Naive B cell (primary cell): ENCODE measurements around the gene TMPRSS12. TPM values are rescaled to one million over a fixed set of nuclear protein-coding genes. Genes with fewer than 3 reads are reported as not detected.
A peak's percentile ranks its signal among the peaks of the same experiment; 100 is the strongest.
"Not testable (repeated sequence)": the region's sequence is repeated elsewhere in the genome, so short reads cannot be mapped to it uniquely, and the experiment has no call there.

Experiments used
- ATAC-seq, 2 donors: fragments of 150-1000 bp; cut with Tn5 transposase; 2 replicates each; pipeline ENCODE4 v1.10.0; 2021; ENCODE audit warnings: low read depth in 2 of 2, mild to moderate bottlenecking in 2 of 2, moderate library complexity in 2 of 2
- DNase-seq: peaks from one replicate; pipeline ENCODE4 v3.0.0; 2022
- H3K27ac Mint-ChIP-seq, 6 donors: one replicate each; pipeline ENCODE4 v1.8.0; 2020 to 2022; ENCODE audit warnings: mild to moderate bottlenecking in 6 of 6, mixed read lengths in 6 of 6, moderate library complexity in 5 of 6, inconsistent platforms in 2 of 6
- H3K27me3 Mint-ChIP-seq, 3 donors: one replicate each; pipeline ENCODE4 v1.8.0; 2021 to 2022; ENCODE audit warnings: mixed read lengths in 3 of 3, mild to moderate bottlenecking in 1 of 3
- H3K36me3 Mint-ChIP-seq, 2 donors: one replicate each; pipeline ENCODE4 v1.8.0; 2020 to 2022; ENCODE audit warnings: mixed read lengths in 2 of 2, inconsistent platforms in 1 of 2, mild to moderate bottlenecking in 1 of 2
- H3K4me1 Mint-ChIP-seq, 3 donors: one replicate each; pipeline ENCODE4 v1.8.0; 2020 to 2022; ENCODE audit warnings: mixed read lengths in 3 of 3, inconsistent platforms in 1 of 3, mild to moderate bottlenecking in 1 of 3, moderate library complexity in 1 of 3
- H3K4me3 Mint-ChIP-seq, 8 donors: one replicate each; pipeline ENCODE4 v1.8.0; 2020 to 2022; ENCODE audit warnings: mild to moderate bottlenecking in 8 of 8, mixed read lengths in 8 of 8, moderate library complexity in 8 of 8, inconsistent platforms in 2 of 8
- H3K9me3 Mint-ChIP-seq, 7 donors: one replicate each; pipeline ENCODE4 v1.8.0; 2020 to 2022; ENCODE audit warnings: mixed read lengths in 7 of 7, mild to moderate bottlenecking in 5 of 7, inconsistent platforms in 2 of 7, moderate library complexity in 1 of 7
- polyA plus RNA-seq, 6 donors: library from polyadenylated mRNA; unstranded; fragments of 300-500 nt; fragmentation: Illumina TruSeq; gene quantifications; one replicate each; pipeline ENCODE4 v1.2.3, GENCODE V29; 2021; ENCODE audit warnings: low read depth in 6 of 6

The TMPRSS12 gene
- polyA plus RNA-seq, 6 donors from 2014 or later: not detected

GRCh38 chr12:50924131-50924438 is 81.4 kb downstream of the TMPRSS12 start:
- H3K4me1 Mint-ChIP-seq: peaks cover 40 to 59% (median 50%) of the 10 kb centered on the region in 3 donors
- H3K27ac Mint-ChIP-seq: peak overlapping the region; percentile 95 to 97 (median 95)
- no peaks in the 10 kb centered on the region for H3K9me3 Mint-ChIP-seq
- no peaks in the 10 kb centered on the region for H3K27me3 Mint-ChIP-seq
- H3K36me3 Mint-ChIP-seq: no peaks in the 10 kb centered on the region
- peak; percentile 28 to 34 for ATAC-seq
- peak overlapping the region; percentile 94 to 100 (median 100) for H3K4me3 Mint-ChIP-seq
- DNase-seq: no peak

GRCh38 chr12:50924439-50925341 is 82.0 kb downstream of the TMPRSS12 start:
- Mint-ChIP-seq H3K9me3 (no peaks in the 10 kb centered on the region), H3K4me1 (peaks cover 43 to 65% (median 56%) of the 10 kb centered on the region in 3 donors), H3K4me3 (peak overlapping the region; percentile 94 to 100 (median 100)), H3K36me3 (peaks cover 0 to 5% of the 10 kb centered on the region in 2 donors), H3K27ac (peak overlapping the region; percentile 95 to 98 (median 96)), H3K27me3 (no peaks in the 10 kb centered on the region)
- ATAC-seq (peak; percentile 81 to 83), DNase-seq (peak; percentile 77)

GRCh38 chr12:50925342-50925651 is 82.6 kb downstream of the TMPRSS12 start:
- Mint-ChIP-seq H3K36me3 (peaks cover 0 to 8% of the 10 kb centered on the region in 2 donors), H3K27ac (peak overlapping the region; percentile 95 to 98 (median 96)), H3K9me3 (no peaks in the 10 kb centered on the region), H3K4me1 (peaks cover 43 to 66% (median 61%) of the 10 kb centered on the region in 3 donors), H3K27me3 (no peaks in the 10 kb centered on the region), H3K4me3 (peak overlapping the region; percentile 94 to 100 (median 100))
- ATAC-seq: peak; percentile 17 to 27
- peak; percentile 18 for DNase-seq

- Mint-ChIP-seq H3K27ac (peak overlapping the region in 5 of 6 donors; percentile 69 to 96 (median 78)), H3K4me1 (peaks cover 43 to 69% (median 65%) of the 10 kb centered on the region in 3 donors), H3K4me3 (peak overlapping the region; percentile 94 to 100 (median 100)), H3K36me3 (peaks cover 0 to 11% of the 10 kb centered on the region in 2 donors), H3K9me3 (no peaks in the 10 kb centered on the region), H3K27me3 (no peaks in the 10 kb centered on the region)
- DNase-seq: no peak
- ATAC-seq: no peak
Observed at GRCh38 chr12:50925920-50926319, 83.2 kb downstream of the TMPRSS12 start.

GRCh38 chr12:50926415-50926814 is 83.7 kb downstream of the TMPRSS12 start:
- Mint-ChIP-seq H3K36me3 (peaks cover 0 to 14% of the 10 kb centered on the region in 2 donors), H3K4me3 (peak overlapping the region; percentile 94 to 100 (median 100))

DNA sequence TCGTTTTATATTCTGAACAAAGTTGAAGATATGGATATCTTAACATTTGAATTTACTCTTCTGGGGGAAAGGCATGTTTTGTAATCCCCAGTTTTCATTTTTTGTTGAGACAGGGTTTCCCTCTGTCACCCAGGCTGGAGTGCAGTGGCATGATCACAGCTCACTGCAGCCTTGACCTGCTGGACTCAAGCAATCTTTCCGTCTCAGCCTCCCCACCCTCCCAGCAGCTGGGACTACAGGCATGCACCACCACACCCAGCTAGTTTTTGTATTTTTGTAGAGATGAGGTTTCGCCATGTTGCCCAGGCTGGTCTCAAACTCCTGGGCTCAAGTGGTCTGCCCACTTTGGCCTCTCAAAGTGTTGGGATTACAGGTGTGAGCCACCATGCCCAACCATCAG is 84.2 kb downstream of the TMPRSS12 start:
- H3K4me1 Mint-ChIP-seq: peaks cover 44 to 79% (median 70%) of the 10 kb centered on the region in 3 donors
- H3K27me3 Mint-ChIP-seq, H3K9me3 Mint-ChIP-seq, DNase-seq, ATAC-seq: not testable (repeated sequence)
- peak overlapping the region in 5 of 6 donors; percentile 32 to 95 (median 80) for H3K27ac Mint-ChIP-seq
- H3K4me3 Mint-ChIP-seq: peak overlapping the region; percentile 94 to 100 (median 100)
- peaks cover 0 to 14% of the 10 kb centered on the region in 2 donors for H3K36me3 Mint-ChIP-seq

More at GRCh38 chr12:50926415-50926814, 83.7 kb downstream of the TMPRSS12 start:
- no peak for DNase-seq
- H3K9me3 Mint-ChIP-seq: no peaks in the 10 kb centered on the region
- no peaks in the 10 kb centered on the region for H3K27me3 Mint-ChIP-seq
- no peak for ATAC-seq
- H3K27ac Mint-ChIP-seq: peak overlapping the region in 5 of 6 donors; percentile 69 to 95 (median 79)
- peaks cover 43 to 74% (median 70%) of the 10 kb centered on the region in 3 donors for H3K4me1 Mint-ChIP-seq

DNA sequence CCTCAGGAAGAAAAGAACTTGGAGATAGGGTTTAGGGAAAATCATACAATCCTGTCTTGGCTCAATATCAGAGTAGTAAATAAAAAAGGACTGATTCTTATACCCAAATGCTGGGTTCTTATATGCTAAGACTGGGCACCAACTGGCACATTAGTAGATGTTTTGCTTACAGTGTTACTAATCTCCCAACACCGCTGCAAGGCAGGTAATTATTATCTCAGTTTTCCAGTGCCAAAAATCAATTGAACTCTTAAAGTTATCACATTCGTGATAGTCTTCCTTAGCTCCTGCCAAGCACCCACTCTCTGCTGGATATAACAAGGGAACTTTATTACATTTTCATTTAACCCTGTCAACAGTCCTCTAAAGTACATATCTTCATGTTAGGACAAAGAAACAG is 84.6 kb downstream of the TMPRSS12 start:
- H3K9me3 Mint-ChIP-seq: no peaks in the 10 kb centered on the region
- peak overlapping the region in 5 of 6 donors; percentile 8 to 95 (median 62) for H3K27ac Mint-ChIP-seq
- peaks cover under 1 to 14% of the 10 kb centered on the region in 2 donors for H3K36me3 Mint-ChIP-seq
- peak overlapping the region; percentile 94 to 100 (median 100) for H3K4me3 Mint-ChIP-seq
- DNase-seq (no peak), ATAC-seq (no peak)
- peaks cover 46 to 78% (median 68%) of the 10 kb centered on the region in 3 donors for H3K4me1 Mint-ChIP-seq
- H3K27me3 Mint-ChIP-seq: no peaks in the 10 kb centered on the region

DNA sequence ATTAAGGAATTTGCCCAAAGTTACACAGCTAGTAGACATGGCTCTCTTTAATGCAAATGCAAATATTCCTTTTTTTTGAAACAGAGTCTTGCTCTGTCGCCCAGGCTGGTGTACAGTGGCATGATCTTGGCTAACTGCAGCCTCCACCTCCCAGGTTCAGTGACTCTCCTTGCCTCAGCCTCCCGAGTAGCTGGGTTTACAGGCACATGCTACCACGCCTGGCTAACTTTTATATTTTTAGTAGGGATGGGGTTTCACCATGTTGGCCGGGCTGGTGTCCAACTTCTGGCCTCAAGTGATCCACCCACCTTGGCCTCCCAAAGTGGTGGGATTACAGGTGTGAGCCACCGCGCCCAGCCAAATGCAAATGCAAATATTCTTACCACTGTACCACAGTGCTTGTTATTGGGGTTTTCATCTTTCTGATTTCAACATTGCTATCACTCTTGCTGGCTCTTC is 85.1 kb downstream of the TMPRSS12 start:
- peaks cover 44 to 78% (median 68%) of the 10 kb centered on the region in 3 donors for H3K4me1 Mint-ChIP-seq
- H3K27ac Mint-ChIP-seq: peak overlapping the region in 5 of 6 donors; percentile 62 to 95 (median 84)
- no peaks in the 10 kb centered on the region for H3K9me3 Mint-ChIP-seq
- H3K27me3 Mint-ChIP-seq: no peaks in the 10 kb centered on the region
- ATAC-seq: no peak
- DNase-seq: no peak
- H3K4me3 Mint-ChIP-seq: peak overlapping the region; percentile 94 to 100 (median 100)
- H3K36me3 Mint-ChIP-seq: peaks cover 4 to 19% of the 10 kb centered on the region in 2 donors

DNA sequence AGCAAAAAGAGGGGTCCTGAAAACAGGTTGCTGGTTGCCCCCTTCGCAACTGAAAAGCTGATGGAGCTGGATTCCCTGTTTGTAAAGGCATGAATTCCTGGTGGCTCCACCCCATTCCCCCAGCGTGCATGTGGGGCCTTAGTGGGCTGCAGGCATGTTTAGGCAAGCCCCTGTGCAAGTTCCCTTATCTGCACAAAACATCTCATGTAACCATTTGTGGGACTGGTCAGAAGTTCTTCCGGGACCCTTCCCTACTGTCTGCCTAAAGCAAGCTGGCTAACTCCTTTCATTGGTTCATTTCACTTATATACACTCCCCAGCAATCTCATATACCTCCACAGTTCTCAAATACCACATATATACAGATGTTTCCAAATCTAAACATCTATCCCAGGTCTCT is 85.7 kb downstream of the TMPRSS12 start:
- H3K27me3 Mint-ChIP-seq: no peaks in the 10 kb centered on the region
- ATAC-seq: no peak
- no peak for DNase-seq
- H3K4me3 Mint-ChIP-seq: peak overlapping the region; percentile 94 to 100 (median 100)
- H3K4me1 Mint-ChIP-seq: peaks cover 48 to 78% (median 70%) of the 10 kb centered on the region in 3 donors
- no peaks in the 10 kb centered on the region for H3K9me3 Mint-ChIP-seq
- peaks cover 8 to 23% of the 10 kb centered on the region in 2 donors for H3K36me3 Mint-ChIP-seq
- peak overlapping the region in 5 of 6 donors; percentile 19 to 95 (median 77) for H3K27ac Mint-ChIP-seq

- Mint-ChIP-seq H3K4me1 (peaks cover 52 to 84% (median 76%) of the 10 kb centered on the region in 3 donors), H3K27ac (peak overlapping the region in 3 of 6 donors; percentile 61 to 79 (median 63)), H3K36me3 (peaks cover 8 to 34% of the 10 kb centered on the region in 2 donors), H3K4me3 (peak overlapping the region in 3 of 8 donors; percentile 25 to 71 (median 44)), H3K27me3 (no peaks in the 10 kb centered on the region), H3K9me3 (no peaks in the 10 kb centered on the region)
- ATAC-seq (no peak), DNase-seq (no peak)
Observed at GRCh38 chr12:50929831-50930230, 87.1 kb downstream of the TMPRSS12 start.

DNA sequence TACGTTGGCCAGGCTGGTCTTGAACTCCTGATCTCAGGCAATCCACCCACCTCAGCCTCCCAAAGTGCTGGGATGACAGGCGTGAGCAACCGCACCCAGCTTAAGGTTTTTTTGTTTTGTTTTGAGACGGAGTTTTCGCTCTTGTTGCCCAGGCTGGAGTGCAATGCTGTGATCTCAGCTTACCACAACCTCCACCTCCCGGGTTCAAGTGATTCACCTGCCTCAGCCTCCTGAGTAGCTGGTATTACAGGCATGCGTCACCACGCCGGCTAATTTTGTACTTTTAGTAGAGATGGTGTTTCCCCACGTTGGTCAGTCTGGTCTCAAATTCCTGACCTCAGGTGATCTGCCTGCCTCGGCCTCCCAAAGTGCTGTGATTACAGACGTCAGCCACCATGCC is 87.8 kb downstream of the TMPRSS12 start:
- Mint-ChIP-seq H3K27ac (peak overlapping the region in 2 of 6 donors; percentile 69 to 79), H3K36me3 (peaks cover 8 to 34% of the 10 kb centered on the region in 2 donors), H3K4me1 (peaks cover 46 to 87% (median 75%) of the 10 kb centered on the region in 3 donors), H3K4me3 (peak overlapping the region in 2 of 8 donors; percentile 66 to 71)
- not testable (repeated sequence) for DNase-seq, ATAC-seq, H3K27me3 Mint-ChIP-seq, H3K9me3 Mint-ChIP-seq

DNA sequence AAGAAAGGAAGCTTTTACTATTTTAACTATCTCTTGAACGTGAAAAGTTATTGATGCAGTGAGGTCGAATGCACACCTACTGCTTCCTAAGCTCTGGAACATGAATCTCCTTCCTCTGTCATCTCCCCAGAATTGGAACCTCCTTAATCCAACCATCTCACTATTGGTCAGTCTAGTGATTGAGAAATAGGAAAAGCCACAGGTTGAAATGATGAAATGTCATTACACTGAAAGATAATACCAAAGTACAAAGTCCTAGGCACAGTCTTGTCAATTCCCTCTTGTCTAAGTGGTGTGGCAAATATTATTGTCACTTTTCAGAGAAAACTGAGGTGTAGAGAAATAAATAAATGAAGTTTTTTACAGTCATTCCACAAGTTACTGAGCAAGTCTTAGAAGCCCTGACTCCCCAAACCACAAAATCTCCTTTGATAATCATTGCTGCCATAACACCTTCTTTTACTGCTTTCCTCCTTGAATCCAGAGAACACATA is 90.1 kb downstream of the TMPRSS12 start:
- Mint-ChIP-seq H3K4me1 (peaks cover 45 to 68% (median 65%) of the 10 kb centered on the region in 3 donors), H3K9me3 (peaks cover 0 to 13% (median 11%) of the 10 kb centered on the region in 7 donors), H3K27ac (peak overlapping the region in 5 of 6 donors; percentile 5 to 73 (median 56)), H3K27me3 (no peaks in the 10 kb centered on the region), H3K36me3 (peaks cover 18 to 45% of the 10 kb centered on the region in 2 donors), H3K4me3 (peak overlapping the region in 1 of 8 donors; percentile 2)
- ATAC-seq: no peak
- no peak for DNase-seq

DNA sequence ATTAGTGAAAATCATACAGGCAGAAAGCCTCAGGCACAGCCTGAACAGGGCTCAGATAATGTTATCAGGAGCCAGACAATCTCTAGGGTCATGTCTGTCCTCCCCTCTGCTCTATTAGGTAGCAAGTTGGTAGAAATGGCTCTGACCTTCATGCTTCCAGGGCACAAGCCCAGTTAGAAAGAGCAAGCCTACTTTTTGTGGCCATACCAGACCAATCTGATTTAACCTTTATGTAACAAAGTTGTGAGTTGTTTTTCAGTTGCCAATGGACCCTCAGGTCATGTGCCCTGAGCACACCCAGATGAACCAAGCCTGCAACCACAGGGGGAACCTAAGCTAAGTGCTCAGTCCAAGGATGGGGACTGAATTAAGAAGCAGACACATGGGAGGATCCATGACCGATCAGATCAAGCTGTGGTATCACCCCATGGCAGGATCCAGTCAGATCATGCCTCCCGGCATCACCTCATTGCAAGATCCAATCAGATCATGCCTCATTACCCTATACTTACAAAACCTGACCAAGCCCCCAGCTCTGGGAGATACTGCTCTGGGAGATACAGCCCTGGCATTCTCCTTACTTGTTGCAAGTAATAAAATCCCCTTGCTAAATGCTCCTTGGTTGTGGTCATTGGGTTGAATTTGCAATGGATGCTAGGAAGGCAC is 90.9 kb downstream of the TMPRSS12 start:
- no peaks in the 10 kb centered on the region for H3K27me3 Mint-ChIP-seq
- H3K36me3 Mint-ChIP-seq: peaks cover 23 to 45% of the 10 kb centered on the region in 2 donors
- DNase-seq (no peak), ATAC-seq (no peak)
- H3K9me3 Mint-ChIP-seq: peaks cover 3 to 17% (median 12%) of the 10 kb centered on the region in 7 donors
- H3K4me3 Mint-ChIP-seq: peak overlapping the region in 2 of 8 donors; percentile 26 to 70
- H3K4me1 Mint-ChIP-seq: peaks cover 38 to 61% (median 57%) of the 10 kb centered on the region in 3 donors
- peak overlapping the region in 4 of 6 donors; percentile 55 to 85 (median 64) for H3K27ac Mint-ChIP-seq
